ENCODE results near the gene DAB1. TPM values are rescaled to one million over a fixed set of nuclear protein-coding genes. Genes with fewer than 3 reads are reported as not detected.

Gene DAB1
- total and polyA plus RNA-seq, 10 of the 15 experiments (the other 5 are each of a cell fraction or from before 2014, with no cell fraction given): 0.02 to 0.10 (median 0.03) TPM; not detected in 5

DNA sequence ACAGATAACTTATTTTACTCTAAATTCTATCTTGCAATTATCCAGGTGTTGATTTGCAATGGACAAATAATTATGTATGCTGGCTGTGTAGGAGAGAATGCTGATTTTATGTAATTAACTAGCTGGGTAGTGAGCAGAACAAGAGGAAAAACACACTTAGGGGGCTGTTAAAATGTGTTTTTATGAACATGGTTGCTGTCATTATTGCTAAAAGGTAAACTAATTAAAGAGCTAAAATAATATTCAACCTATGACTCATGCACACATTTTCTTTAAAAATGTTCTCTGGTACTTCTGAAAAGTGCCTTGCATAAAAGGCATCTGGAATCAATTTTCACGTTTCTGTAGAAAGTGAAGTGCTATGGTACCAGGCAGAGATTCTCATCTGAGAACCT is 265.3 kb downstream of the DAB1 start:
- Histone ChIP-seq H3K9me3 (replicated peaks; ENCODE audit: control insufficient read depth, insufficient read depth, low read length) (no peaks in the 10 kb centered on the region), H3K4me1 (ENCODE audit: control insufficient read depth, insufficient read depth, low read length) (no peaks in the 10 kb centered on the region), H3K4me3 (no peak overlapping the region), H3K27ac (ENCODE audit: control insufficient read depth, insufficient read depth) (no peak overlapping the region), H3K27me3 (replicated peaks in 1 of 2; ENCODE audit: control insufficient read depth in 2 of 2, insufficient read depth in 2 of 2, low read length in 1 of 2) (no peaks in the 10 kb centered on the region), H3K9ac (ENCODE audit: control insufficient read depth, insufficient read depth, low read length) (no peak overlapping the region), H2AFZ (ENCODE audit: control insufficient read depth, low read depth, low read length) (no peak overlapping the region), H3K79me2 (ENCODE audit: control insufficient read depth, insufficient read depth, low read length) (no peaks in the 10 kb centered on the region), H3K4me2 (ENCODE audit: control insufficient read depth, insufficient read depth) (no peak overlapping the region), H4K20me1 (ENCODE audit: control insufficient read depth, insufficient read depth) (no peaks in the 10 kb centered on the region), H3K36me3 (ENCODE audit: control insufficient read depth in 2 of 2, insufficient read depth in 2 of 2, low read length in 1 of 2) (no peaks in the 10 kb centered on the region)
- in situ Hi-C loops (cut with MboI) (no loop called here), intact Hi-C loops (cut with micrococcal nuclease; ENCODE audit: unreplicated experiment) (no loop called here)
- SMC1A ChIA-PET (ENCODE audit: uncharacterized antibody, unreplicated experiment): no interaction called here
- no peak for DNase-seq (ENCODE audit: low read depth, low spot score)
- CTCF ChIA-PET: no interaction called here
- RAD21 ChIA-PET (ENCODE audit: unreplicated experiment): no interaction called here
- FAIRE-seq: no peak
- no peak for ATAC-seq
- no peak for TF ChIP-seq KDM1A (IDR thresholded peaks at IDR 0.05; ENCODE audit: borderline replicate concordance)
- TF ChIP-seq HDGF (IDR thresholded peaks at IDR 0.05): no peak
- no peak for TF ChIP-seq RB1 (IDR thresholded peaks at IDR 0.05; ENCODE audit: borderline replicate concordance)
- no peak for TF ChIP-seq LARP7 (IDR thresholded peaks at IDR 0.05)
- TF ChIP-seq MXI1 (IDR thresholded peaks at IDR 0.05; ENCODE audit: low read depth, low read length): no peak
- no peak for TF ChIP-seq ZNF207 (IDR thresholded peaks at IDR 0.05; ENCODE audit: borderline replicate concordance)
- WGBS (ENCODE audit: insufficient coverage, insufficient replicate concordance, low lambda C conversion rate, missing lambda C conversion rate): 0% methylated on average over 1 of the region's 1 CpG
- BruUV-seq (replicated peaks): no TSS peak
- POLR2A ChIA-PET: interaction anchor here (0.6 kb wide), 1 partner anchor 166 kb away, joined by 3 read pairs; no protein-coding TSS in a partner anchor

DNA sequence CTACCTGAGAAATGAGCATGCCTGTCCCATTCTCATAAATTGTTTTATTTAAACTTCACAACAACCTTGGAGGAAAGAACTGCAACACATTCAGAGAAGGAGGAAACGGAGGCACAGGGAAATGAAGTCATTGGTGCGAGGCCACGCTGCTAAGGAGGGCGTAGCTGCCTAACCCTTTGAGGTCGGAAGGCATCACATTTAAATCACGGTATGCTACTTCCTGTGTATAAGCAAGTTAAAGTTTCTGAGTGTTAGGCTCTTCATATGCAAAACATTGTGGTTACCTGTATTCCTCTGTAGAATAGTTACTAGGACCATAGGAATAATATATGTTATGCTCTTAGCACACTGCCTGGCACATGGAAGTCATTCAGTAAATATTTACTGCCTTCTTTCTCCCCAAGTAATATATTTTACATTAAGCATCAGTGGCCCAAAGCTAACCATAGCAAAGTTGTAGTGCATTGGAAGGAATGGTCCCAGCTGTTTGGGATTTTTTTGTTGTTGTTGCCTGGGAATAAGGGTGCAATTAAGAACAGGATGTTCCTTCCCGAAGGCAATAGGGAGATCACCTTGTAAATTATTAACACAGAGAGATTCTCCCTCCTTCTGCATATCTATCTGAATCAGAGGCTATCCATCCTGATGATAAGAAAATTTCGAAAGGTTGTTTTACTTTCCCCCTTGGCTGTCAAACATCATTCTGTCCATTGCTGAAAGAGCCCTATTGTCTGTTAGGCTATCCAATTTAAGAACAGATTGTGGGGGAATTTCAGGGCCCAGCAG is 265.8 kb downstream of the DAB1 start:
- FAIRE-seq (no peak), ATAC-seq (peak; percentile 85), DNase-seq (ENCODE audit: low read depth, low spot score) (no peak)
- Histone ChIP-seq H3K4me1 (ENCODE audit: control insufficient read depth, insufficient read depth, low read length) (no peaks in the 10 kb centered on the region), H3K27ac (ENCODE audit: control insufficient read depth, insufficient read depth) (no peak overlapping the region), H3K79me2 (ENCODE audit: control insufficient read depth, insufficient read depth, low read length) (no peaks in the 10 kb centered on the region), H3K27me3 (replicated peaks in 1 of 2; ENCODE audit: control insufficient read depth in 2 of 2, insufficient read depth in 2 of 2, low read length in 1 of 2) (no peaks in the 10 kb centered on the region), H2AFZ (ENCODE audit: control insufficient read depth, low read depth, low read length) (no peak overlapping the region), H3K9me3 (replicated peaks; ENCODE audit: control insufficient read depth, insufficient read depth, low read length) (no peaks in the 10 kb centered on the region), H3K4me2 (ENCODE audit: control insufficient read depth, insufficient read depth) (no peak overlapping the region), H4K20me1 (ENCODE audit: control insufficient read depth, insufficient read depth) (no peaks in the 10 kb centered on the region), H3K4me3 (no peak overlapping the region), H3K36me3 (ENCODE audit: control insufficient read depth in 2 of 2, insufficient read depth in 2 of 2, low read length in 1 of 2) (no peaks in the 10 kb centered on the region), H3K9ac (ENCODE audit: control insufficient read depth, insufficient read depth, low read length) (no peak overlapping the region)
- POLR2A ChIA-PET: no interaction called here
- no peak for TF ChIP-seq ZSCAN29 (IDR thresholded peaks at IDR 0.05)
- TF ChIP-seq SREBF2 (IDR thresholded peaks at IDR 0.05; ENCODE audit: low read length): no peak
- TF ChIP-seq, protein P1, sequence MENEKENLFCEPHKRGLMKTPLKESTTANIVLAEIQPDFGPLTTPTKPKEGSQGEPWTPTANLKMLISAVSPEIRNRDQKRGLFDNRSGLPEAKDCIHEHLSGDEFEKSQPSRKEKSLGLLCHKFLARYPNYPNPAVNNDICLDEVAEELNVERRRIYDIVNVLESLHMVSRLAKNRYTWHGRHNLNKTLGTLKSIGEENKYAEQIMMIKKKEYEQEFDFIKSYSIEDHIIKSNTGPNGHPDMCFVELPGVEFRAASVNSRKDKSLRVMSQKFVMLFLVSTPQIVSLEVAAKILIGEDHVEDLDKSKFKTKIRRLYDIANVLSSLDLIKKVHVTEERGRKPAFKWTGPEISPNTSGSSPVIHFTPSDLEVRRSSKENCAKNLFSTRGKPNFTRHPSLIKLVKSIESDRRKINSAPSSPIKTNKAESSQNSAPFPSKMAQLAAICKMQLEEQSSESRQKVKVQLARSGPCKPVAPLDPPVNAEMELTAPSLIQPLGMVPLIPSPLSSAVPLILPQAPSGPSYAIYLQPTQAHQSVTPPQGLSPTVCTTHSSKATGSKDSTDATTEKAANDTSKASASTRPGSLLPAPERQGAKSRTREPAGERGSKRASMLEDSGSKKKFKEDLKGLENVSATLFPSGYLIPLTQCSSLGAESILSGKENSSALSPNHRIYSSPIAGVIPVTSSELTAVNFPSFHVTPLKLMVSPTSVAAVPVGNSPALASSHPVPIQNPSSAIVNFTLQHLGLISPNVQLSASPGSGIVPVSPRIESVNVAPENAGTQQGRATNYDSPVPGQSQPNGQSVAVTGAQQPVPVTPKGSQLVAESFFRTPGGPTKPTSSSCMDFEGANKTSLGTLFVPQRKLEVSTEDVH (IDR thresholded peaks at IDR 0.05; ENCODE audit: low read depth, partially characterized antibody): no peak
- TF ChIP-seq NRF1 (conservative IDR thresholded peaks at IDR 0.05; ENCODE audit: low read depth, low read length): no peak
- in situ Hi-C loops (cut with MboI): no loop called here
- SMC1A ChIA-PET (ENCODE audit: uncharacterized antibody, unreplicated experiment): no interaction called here
- intact Hi-C loops (cut with micrococcal nuclease; ENCODE audit: unreplicated experiment): no loop called here
- BruUV-seq (replicated peaks): no TSS peak
- 7% methylated on average over 8 of the region's 8 CpGs for WGBS (ENCODE audit: insufficient coverage, insufficient replicate concordance, low lambda C conversion rate, missing lambda C conversion rate)
- RAD21 ChIA-PET (ENCODE audit: unreplicated experiment): no interaction called here
- CTCF ChIA-PET: no interaction called here
